Mesendoderm (in vitro differentiated cells): ENCODE measurements around the gene TEX10.

Experiments
- DNase-seq: peaks from one replicate; pipeline ENCODE4 v3.0.0; 2013
- H2AK5ac ChIP-seq: 2 replicates; pipeline ENCODE4 v1.6.1; 2013; ENCODE audit warnings: low read length, inconsistent platforms
- H2BK120ac ChIP-seq: 2 replicates; pipeline ENCODE4 v1.6.1; 2013; ENCODE audit warnings: low read depth, mild to moderate bottlenecking, low read length, moderate library complexity, mixed read lengths
- H2BK15ac ChIP-seq: replicated peaks from 2 replicates; pipeline ENCODE4 v1.6.1; 2013; ENCODE audit warnings: low read depth, mild to moderate bottlenecking, moderate library complexity
- H2BK5ac ChIP-seq: 2 replicates; pipeline ENCODE4 v1.6.1; 2013; ENCODE audit warnings: low read length, inconsistent platforms
- H3K18ac ChIP-seq: 2 replicates; pipeline ENCODE4 v1.6.1; 2013; ENCODE audit warnings: mild to moderate bottlenecking, low read length, mixed read lengths
- H3K23ac ChIP-seq: one replicate; pipeline ENCODE4 v1.6.1; 2013; ENCODE audit warnings: low read length
- H3K27ac ChIP-seq: 2 replicates; pipeline ENCODE4 v1.5.1; 2013; ENCODE audit warnings: low read depth, mild to moderate bottlenecking, inconsistent platforms, low read length, moderate library complexity
- H3K27me3 ChIP-seq: 2 replicates; pipeline ENCODE4 v1.6.1; 2013; ENCODE audit warnings: low read length, control low read depth, mild to moderate bottlenecking, inconsistent platforms; ENCODE audit not compliant: insufficient read depth, poor library complexity
- H3K36me3 ChIP-seq: 2 replicates; pipeline ENCODE4 v1.6.1; 2013; ENCODE audit warnings: low read length, inconsistent platforms; ENCODE audit not compliant: control insufficient read depth, insufficient read depth
- H3K4ac ChIP-seq: one replicate; pipeline ENCODE4 v1.6.1; 2013; ENCODE audit warnings: low read depth, mild to moderate bottlenecking, low read length, moderate library complexity
- H3K4me1 ChIP-seq: 2 replicates; pipeline ENCODE4 v1.6.1; 2013; ENCODE audit warnings: low read depth, low read length, inconsistent platforms; ENCODE audit not compliant: control insufficient read depth
- H3K4me2 ChIP-seq: 2 replicates; pipeline ENCODE4 v1.6.1; 2013; ENCODE audit warnings: low read length
- H3K4me3 ChIP-seq: 2 replicates; pipeline ENCODE4 v1.5.1; 2013; ENCODE audit warnings: mild to moderate bottlenecking, low read length
- H3K56ac ChIP-seq: one replicate; pipeline ENCODE4 v1.6.1; 2013; ENCODE audit warnings: low read length
- H3K79me1 ChIP-seq: 2 replicates; pipeline ENCODE4 v1.6.1; 2013; ENCODE audit warnings: low read length, inconsistent platforms
- H3K79me2 ChIP-seq: 2 replicates; pipeline ENCODE4 v1.6.1; 2013; ENCODE audit warnings: mild to moderate bottlenecking, low read length; ENCODE audit not compliant: control insufficient read depth, insufficient read depth
- H3K9ac ChIP-seq: 2 replicates; pipeline ENCODE4 v1.6.1; 2013; ENCODE audit warnings: low read length, inconsistent platforms
- H4K5ac ChIP-seq: one replicate; pipeline ENCODE4 v1.6.1; 2013; ENCODE audit warnings: low read length
- H4K8ac ChIP-seq: one replicate; pipeline ENCODE4 v1.6.1; 2013; ENCODE audit warnings: low read depth, mild to moderate bottlenecking, control low read depth, low read length, moderate library complexity
- WGBS: extraction: QIAGEN DNeasy Blood & Tissue Kit; methylation state at CpG from one replicate; pipeline ENCODE4 v1.1.7; 2013; ENCODE audit warnings: low lambda C conversion rate, missing lambda C conversion rate; ENCODE audit not compliant: insufficient coverage; ENCODE audit errors: extremely low coverage; 5-methylcytosine and 5-hydroxymethylcytosine counted together

TEX10 gene

DNA sequence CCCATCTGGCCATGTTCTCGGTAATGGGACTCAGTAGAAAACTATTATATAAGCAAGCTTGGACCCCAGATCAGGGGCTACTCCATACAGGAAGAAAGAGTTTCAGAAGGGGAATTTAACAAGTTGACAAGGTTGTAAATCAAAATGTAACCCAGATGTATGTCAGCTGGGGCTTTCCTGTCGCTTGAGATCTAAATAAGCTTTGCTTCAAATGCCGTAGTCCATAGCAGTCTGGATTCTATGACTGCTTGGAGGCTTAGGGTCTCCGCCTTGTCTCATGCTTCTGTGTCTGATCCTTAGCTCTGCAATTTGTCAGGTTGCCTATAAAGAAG is 70.4 kb downstream of the TEX10 start:
- H2BK5ac ChIP-seq, result no peak overlapping the region
- H3K27me3 ChIP-seq, result no peaks in the 10 kb centered on the region
- no peak overlapping the region for H3K27ac ChIP-seq
- no peak for DNase-seq
- H3K9ac ChIP-seq, result no peak overlapping the region
- no peaks in the 10 kb centered on the region for H3K36me3 ChIP-seq
- H3K18ac ChIP-seq, result no peak overlapping the region
- no peak overlapping the region for H3K56ac ChIP-seq
- H2BK15ac ChIP-seq, result no peak overlapping the region
- no peak overlapping the region for H4K5ac ChIP-seq
- no peaks in the 10 kb centered on the region for H3K4me1 ChIP-seq
- H2BK120ac ChIP-seq, result no peak overlapping the region
- no CpG with 5 or more reads among the region's 4 CpGs for WGBS
- H3K4ac ChIP-seq, result no peak overlapping the region
- H3K4me3 ChIP-seq, result no peak overlapping the region
- no peak overlapping the region for H3K4me2 ChIP-seq
- H3K23ac ChIP-seq, result no peak overlapping the region
- H4K8ac ChIP-seq, result no peak overlapping the region
- no peak overlapping the region for H2AK5ac ChIP-seq
- no peaks in the 10 kb centered on the region for H3K79me1 ChIP-seq
- H3K79me2 ChIP-seq, result no peaks in the 10 kb centered on the region

GRCh38 chr9:100281676-100282387 is 70.9 kb downstream of the TEX10 start:
- H3K36me3 ChIP-seq, result no peaks in the 10 kb centered on the region
- no peak overlapping the region for H3K4me3 ChIP-seq
- no peak overlapping the region for H3K18ac ChIP-seq
- no peaks in the 10 kb centered on the region for H3K79me2 ChIP-seq
- no peak overlapping the region for H3K56ac ChIP-seq
- H3K4me1 ChIP-seq, result no peaks in the 10 kb centered on the region
- WGBS, result no CpG with 5 or more reads among the region's 7 CpGs
- H4K5ac ChIP-seq, result no peak overlapping the region
- H4K8ac ChIP-seq, result no peak overlapping the region
- no peak overlapping the region for H3K27ac ChIP-seq
- no peak overlapping the region for H2AK5ac ChIP-seq
- H3K4ac ChIP-seq, result no peak overlapping the region
- no peak overlapping the region for H3K23ac ChIP-seq
- H2BK120ac ChIP-seq, result no peak overlapping the region
- H3K79me1 ChIP-seq, result no peaks in the 10 kb centered on the region
- DNase-seq, result peak; percentile 27
- H3K27me3 ChIP-seq, result no peaks in the 10 kb centered on the region
- H3K4me2 ChIP-seq, result no peak overlapping the region
- H2BK15ac ChIP-seq, result no peak overlapping the region
- no peak overlapping the region for H3K9ac ChIP-seq
- H2BK5ac ChIP-seq, result no peak overlapping the region

DNA sequence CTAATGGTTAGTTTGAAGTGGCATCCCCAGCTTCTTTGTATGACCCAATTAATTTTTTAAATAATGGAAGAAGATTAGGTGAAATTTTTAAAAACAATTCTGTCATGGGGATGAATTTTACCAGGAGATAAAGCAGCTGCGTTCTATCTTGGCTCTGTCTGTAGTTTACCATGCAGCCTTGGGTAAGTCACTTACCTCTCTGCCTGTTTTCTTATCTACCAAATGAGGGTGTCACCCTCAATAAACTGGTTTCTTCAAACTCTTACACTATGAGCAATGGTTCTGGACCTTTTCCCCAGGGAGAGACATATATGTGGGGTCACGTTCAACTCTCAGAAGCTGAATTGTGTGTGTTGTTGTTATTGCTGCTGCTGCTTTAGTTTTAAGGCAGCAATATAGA is 71.7 kb downstream of the TEX10 start:
- no peak overlapping the region for H2BK15ac ChIP-seq
- H3K36me3 ChIP-seq, result no peaks in the 10 kb centered on the region
- no peaks in the 10 kb centered on the region for H3K4me1 ChIP-seq
- H3K18ac ChIP-seq, result no peak overlapping the region
- no CpG with 5 or more reads among the region's 2 CpGs for WGBS
- no peak overlapping the region for H3K9ac ChIP-seq
- no peak overlapping the region for H3K4ac ChIP-seq
- H3K79me2 ChIP-seq, result no peaks in the 10 kb centered on the region
- no peak overlapping the region for H3K4me3 ChIP-seq
- H3K4me2 ChIP-seq, result no peak overlapping the region
- no peaks in the 10 kb centered on the region for H3K27me3 ChIP-seq
- no peaks in the 10 kb centered on the region for H3K79me1 ChIP-seq
- no peak overlapping the region for H4K5ac ChIP-seq
- no peak for DNase-seq
- H2AK5ac ChIP-seq, result no peak overlapping the region
- no peak overlapping the region for H3K56ac ChIP-seq
- no peak overlapping the region for H2BK5ac ChIP-seq
- H3K27ac ChIP-seq, result no peak overlapping the region
- no peak overlapping the region for H3K23ac ChIP-seq
- H2BK120ac ChIP-seq, result no peak overlapping the region
- no peak overlapping the region for H4K8ac ChIP-seq

- no CpG with 5 or more reads among the region's 5 CpGs for WGBS
- Histone ChIP-seq H3K4me2 (no peak overlapping the region), H3K27me3 (no peaks in the 10 kb centered on the region), H2BK120ac (no peak overlapping the region), H2AK5ac (no peak overlapping the region), H3K36me3 (no peaks in the 10 kb centered on the region), H4K5ac (no peak overlapping the region), H3K27ac (no peak overlapping the region), H3K79me2 (no peaks in the 10 kb centered on the region), H3K23ac (no peak overlapping the region), H3K4me3 (no peak overlapping the region), H3K18ac (no peak overlapping the region), H2BK5ac (no peak overlapping the region), H4K8ac (no peak overlapping the region), H3K4ac (no peak overlapping the region), H3K4me1 (no peaks in the 10 kb centered on the region), H3K79me1 (no peaks in the 10 kb centered on the region), H3K56ac (no peak overlapping the region), H3K9ac (no peak overlapping the region), H2BK15ac (no peak overlapping the region)
- DNase-seq, result no peak
Measured at GRCh38 chr9:100277166-100277979, 75.4 kb downstream of the TEX10 start.

GRCh38 chr9:100269656-100270055 is 83.1 kb downstream of the TEX10 start:
- Histone ChIP-seq H2BK120ac (no peak overlapping the region), H3K23ac (no peak overlapping the region), H3K36me3 (no peaks in the 10 kb centered on the region), H3K4me1 (no peaks in the 10 kb centered on the region), H3K79me2 (no peaks in the 10 kb centered on the region), H2BK5ac (no peak overlapping the region), H4K5ac (no peak overlapping the region), H3K4ac (no peak overlapping the region), H2BK15ac (no peak overlapping the region), H3K18ac (no peak overlapping the region), H2AK5ac (no peak overlapping the region), H3K4me2 (no peak overlapping the region), H3K4me3 (no peak overlapping the region), H3K27ac (no peak overlapping the region), H4K8ac (no peak overlapping the region), H3K56ac (no peak overlapping the region), H3K79me1 (no peaks in the 10 kb centered on the region), H3K9ac (no peak overlapping the region), H3K27me3 (no peaks in the 10 kb centered on the region)
- DNase-seq, result no peak
- no CpG with 5 or more reads among the region's 1 CpG for WGBS
